A673 (cell line): ENCODE results near the gene IQGAP2.

Source experiments
- EZH2 ChIP-seq: fragments of 200-600 bp; sonication (generic); IDR thresholded peaks from 2 replicates; pipeline ENCODE4 v1.6.1; 2017; ENCODE audit warnings: borderline replicate concordance, low read depth, mild to moderate bottlenecking, mixed read lengths, antibody characterized with exemption, low read length; ENCODE audit not compliant: poor library complexity, severe bottlenecking
- TF ChIP-seq, protein P1 (sequence below): fragments of 300-800, 200-600 bp; sonication (generic); conservative IDR thresholded peaks from 2 replicates; pipeline ENCODE4 v1.5.1; 2017; ENCODE audit warnings: low read depth, mild to moderate bottlenecking, antibody characterized with exemption, low read length, moderate library complexity, mixed read lengths

DNA sequence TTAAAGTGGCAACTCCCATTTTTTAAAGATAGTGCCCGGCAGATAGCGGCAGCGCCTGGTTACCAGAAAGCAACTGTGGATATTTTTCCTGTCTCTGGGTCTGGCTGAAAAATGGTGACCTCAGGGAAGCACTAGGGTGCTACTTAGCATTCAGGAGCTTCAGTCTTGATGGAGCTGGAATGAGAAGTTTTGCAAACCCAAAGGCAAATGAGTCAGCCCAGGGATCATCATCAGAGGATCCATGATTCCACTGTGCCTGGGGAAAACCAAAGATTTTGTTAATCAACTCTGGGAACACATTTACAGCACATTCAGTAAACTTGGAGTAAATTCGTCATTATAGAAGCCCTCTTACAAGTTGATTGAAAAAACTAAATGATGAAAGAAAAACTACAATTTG, 339.5 kb downstream of the IQGAP2 start:
- TF ChIP-seq, protein P1, sequence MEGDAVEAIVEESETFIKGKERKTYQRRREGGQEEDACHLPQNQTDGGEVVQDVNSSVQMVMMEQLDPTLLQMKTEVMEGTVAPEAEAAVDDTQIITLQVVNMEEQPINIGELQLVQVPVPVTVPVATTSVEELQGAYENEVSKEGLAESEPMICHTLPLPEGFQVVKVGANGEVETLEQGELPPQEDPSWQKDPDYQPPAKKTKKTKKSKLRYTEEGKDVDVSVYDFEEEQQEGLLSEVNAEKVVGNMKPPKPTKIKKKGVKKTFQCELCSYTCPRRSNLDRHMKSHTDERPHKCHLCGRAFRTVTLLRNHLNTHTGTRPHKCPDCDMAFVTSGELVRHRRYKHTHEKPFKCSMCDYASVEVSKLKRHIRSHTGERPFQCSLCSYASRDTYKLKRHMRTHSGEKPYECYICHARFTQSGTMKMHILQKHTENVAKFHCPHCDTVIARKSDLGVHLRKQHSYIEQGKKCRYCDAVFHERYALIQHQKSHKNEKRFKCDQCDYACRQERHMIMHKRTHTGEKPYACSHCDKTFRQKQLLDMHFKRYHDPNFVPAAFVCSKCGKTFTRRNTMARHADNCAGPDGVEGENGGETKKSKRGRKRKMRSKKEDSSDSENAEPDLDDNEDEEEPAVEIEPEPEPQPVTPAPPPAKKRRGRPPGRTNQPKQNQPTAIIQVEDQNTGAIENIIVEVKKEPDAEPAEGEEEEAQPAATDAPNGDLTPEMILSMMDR, result no peak
- TF ChIP-seq EZH2, result no peak
